ENCODE measurements around the gene RTTN. TPM values are rescaled to one million over a fixed set of nuclear protein-coding genes. Genes with fewer than 3 reads are reported as not detected.

The RTTN gene
- polyA plus RNA-seq, 2 of the 4 experiments (the other 2 are of a cell fraction) = 8.4 to 24.6 TPM

GRCh38 chr18:70024829-70025228, 180.7 kb downstream of the RTTN start:
- DNase-seq (ENCODE audit: low read depth in 1 of 2, low spot score in 1 of 2) (no peak), ATAC-seq (no peak), FAIRE-seq (no peak)
- ChIA-PET POLR2A (no interaction called here), CTCF (no interaction called here)
- Histone ChIP-seq H3K4me3 (no peak overlapping the region), H3K4me2 (no peak overlapping the region), H3K9me3 (no peaks in the 10 kb centered on the region), H3K27ac (no peak overlapping the region), H3K4me1 (no peaks in the 10 kb centered on the region)
- TF ChIP-seq ZNF302 (CRISPR knock-in tag; IDR thresholded peaks at IDR 0.05) (no peak), HDAC2 (IDR thresholded peaks at IDR 0.05) (no peak), RFX5 (IDR thresholded peaks at IDR 0.05) (no peak), CHD4 (IDR thresholded peaks at IDR 0.05; ENCODE audit: borderline replicate concordance) (no peak), CBX2 (IDR thresholded peaks at IDR 0.05; ENCODE audit: borderline replicate concordance, low read depth) (no peak), BHLHE40 (IDR thresholded peaks at IDR 0.05; ENCODE audit: low read depth, low read length) (no peak), HMGXB4 (CRISPR knock-in tag; IDR thresholded peaks at IDR 0.05; ENCODE audit: borderline replicate concordance) (no peak), TP53 (CRISPR knock-in tag; IDR thresholded peaks at IDR 0.05) (no peak), E2F6 (IDR thresholded peaks at IDR 0.05; ENCODE audit: borderline replicate concordance, low read depth) (no peak), HOXB13 (CRISPR knock-in tag; IDR thresholded peaks at IDR 0.05; ENCODE audit: low read depth) (no peak), HES2 (IDR thresholded peaks at IDR 0.05) (no peak), JUNB (IDR thresholded peaks at IDR 0.05) (no peak), ATOH8 (CRISPR knock-in tag; IDR thresholded peaks at IDR 0.05; ENCODE audit: low read depth) (no peak), CEBPB (IDR thresholded peaks at IDR 0.05) (no peak), PHF8 (IDR thresholded peaks at IDR 0.05; ENCODE audit: borderline replicate concordance, low read depth) (no peak), CHD2 (IDR thresholded peaks at IDR 0.05; ENCODE audit: low read length, partially characterized antibody) (no peak)
- 89% methylated on average over 3 of the region's 3 CpGs for WGBS (ENCODE audit: missing lambda C conversion rate)

- no peak overlapping the region for H3K4me2 ChIP-seq
- ATAC-seq (no peak), FAIRE-seq (no peak), DNase-seq (ENCODE audit: low read depth in 1 of 2, low spot score in 1 of 2) (no peak)
- H3K9me3 ChIP-seq = no peaks in the 10 kb centered on the region
- TF ChIP-seq FOSB (CRISPR knock-in tag; IDR thresholded peaks at IDR 0.05) = no peak
- TF ChIP-seq RAD21 (conservative IDR thresholded peaks at IDR 0.05 in 1 of 2, IDR thresholded peaks at IDR 0.05 in 1 of 2) = no peak
- TF ChIP-seq KDM1A (IDR thresholded peaks at IDR 0.05; ENCODE audit: low read depth) = no peak
- no peak for TF ChIP-seq ZSCAN20 (CRISPR knock-in tag; IDR thresholded peaks at IDR 0.05)
- TF ChIP-seq MYC (IDR thresholded peaks at IDR 0.05; ENCODE audit: borderline replicate concordance, low read length) = no peak
- no peak for TF ChIP-seq SMC3 (IDR thresholded peaks at IDR 0.05)
- no peak for TF ChIP-seq E2F6 (IDR thresholded peaks at IDR 0.05; ENCODE audit: borderline replicate concordance, low read depth)
- TF ChIP-seq RCOR1 (IDR thresholded peaks at IDR 0.05; ENCODE audit: low read depth, low read length) = no peak
- TF ChIP-seq GATA3 (IDR thresholded peaks at IDR 0.05; ENCODE audit: borderline replicate concordance) = no peak
- no peak for TF ChIP-seq CHD4 (IDR thresholded peaks at IDR 0.05; ENCODE audit: borderline replicate concordance)
- no peak for TF ChIP-seq TFCP2L1 (CRISPR knock-in tag; IDR thresholded peaks at IDR 0.05)
- TF ChIP-seq MAX (IDR thresholded peaks at IDR 0.05) = no peak
- no peak for TF ChIP-seq RNF2 (IDR thresholded peaks at IDR 0.05; ENCODE audit: borderline replicate concordance, low read depth)
- no peak overlapping the region for H3K4me3 ChIP-seq
- H3K27ac ChIP-seq = no peak overlapping the region
- ChIA-PET CTCF (no interaction called here), POLR2A (no interaction called here)
- no peaks in the 10 kb centered on the region for H3K4me1 ChIP-seq
- WGBS (ENCODE audit: missing lambda C conversion rate) = 91% methylated on average over 2 of the region's 2 CpGs
Measured at GRCh38 chr18:70024093-70024492, 181.4 kb downstream of the RTTN start.

All from A549 (cell line).